Vagina (tissue), 2 donors: ENCODE results near the gene SKIC3.

Source experiments
- POLR2A ChIP-seq, 2 donors: fragments of 450-650 bp; IDR thresholded peaks; one replicate each; pipeline ENCODE4 v1.6.1; 2017; ENCODE audit warnings: antibody characterized with exemption in 2 of 2, mild to moderate bottlenecking in 2 of 2, moderate library complexity in 2 of 2
- POLR2AphosphoS5 ChIP-seq, 2 donors: sonication (generic); formaldehyde crosslinking; IDR thresholded peaks; one replicate each; pipeline ENCODE4 v1.9.0; 2017; ENCODE audit warnings: antibody characterized with exemption in 2 of 2, mild to moderate bottlenecking in 2 of 2, low read depth in 1 of 2; ENCODE audit not compliant: insufficient read depth in 1 of 2
- TF ChIP-seq, protein P1 (sequence below), 3 experiments: fragments of 450-650 bp in 2 of 3; fragments of 200-600 bp in 1 of 3; sonication (generic) in 1 of 3; IDR thresholded peaks; one replicate each; pipeline ENCODE4 v1.5.1; 2017 to 2019; ENCODE audit warnings: antibody characterized with exemption in 3 of 3, mild to moderate bottlenecking in 2 of 3, moderate library complexity in 2 of 3

DNA sequence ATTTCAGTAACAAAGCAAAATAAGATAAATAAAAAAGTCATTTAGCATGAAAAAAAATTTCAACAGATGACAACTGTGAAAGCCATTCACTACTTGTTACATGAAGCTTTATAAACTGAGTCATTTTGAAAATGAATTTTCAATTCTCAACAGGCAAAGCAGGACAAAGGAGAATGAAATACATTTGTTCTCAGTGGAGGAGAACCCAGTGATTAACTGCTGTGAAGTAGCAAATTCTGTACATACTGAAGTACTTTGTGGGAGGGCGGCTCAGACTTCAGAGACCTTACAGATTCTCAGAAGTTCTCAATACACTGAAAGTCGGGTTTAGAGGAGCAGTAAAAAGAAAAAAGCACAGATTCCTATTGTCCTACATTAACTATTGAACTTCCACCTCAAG lies 21.7 kb downstream of the SKIC3 start:
- TF ChIP-seq, protein P1, sequence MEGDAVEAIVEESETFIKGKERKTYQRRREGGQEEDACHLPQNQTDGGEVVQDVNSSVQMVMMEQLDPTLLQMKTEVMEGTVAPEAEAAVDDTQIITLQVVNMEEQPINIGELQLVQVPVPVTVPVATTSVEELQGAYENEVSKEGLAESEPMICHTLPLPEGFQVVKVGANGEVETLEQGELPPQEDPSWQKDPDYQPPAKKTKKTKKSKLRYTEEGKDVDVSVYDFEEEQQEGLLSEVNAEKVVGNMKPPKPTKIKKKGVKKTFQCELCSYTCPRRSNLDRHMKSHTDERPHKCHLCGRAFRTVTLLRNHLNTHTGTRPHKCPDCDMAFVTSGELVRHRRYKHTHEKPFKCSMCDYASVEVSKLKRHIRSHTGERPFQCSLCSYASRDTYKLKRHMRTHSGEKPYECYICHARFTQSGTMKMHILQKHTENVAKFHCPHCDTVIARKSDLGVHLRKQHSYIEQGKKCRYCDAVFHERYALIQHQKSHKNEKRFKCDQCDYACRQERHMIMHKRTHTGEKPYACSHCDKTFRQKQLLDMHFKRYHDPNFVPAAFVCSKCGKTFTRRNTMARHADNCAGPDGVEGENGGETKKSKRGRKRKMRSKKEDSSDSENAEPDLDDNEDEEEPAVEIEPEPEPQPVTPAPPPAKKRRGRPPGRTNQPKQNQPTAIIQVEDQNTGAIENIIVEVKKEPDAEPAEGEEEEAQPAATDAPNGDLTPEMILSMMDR (IDR thresholded peaks at IDR 0.05): no peak
- no peak for TF ChIP-seq POLR2A (IDR thresholded peaks at IDR 0.05)
- TF ChIP-seq POLR2AphosphoS5 (IDR thresholded peaks at IDR 0.05; ENCODE audit: insufficient read depth in 1 of 2, low read depth in 1 of 2): no peak
